Esophagus (tissue), 2 donors: ENCODE results near the gene DYNLRB1. TPM values are rescaled to one million over a fixed set of nuclear protein-coding genes. Genes with fewer than 3 reads are reported as not detected.
A peak's percentile ranks its signal among the peaks of the same experiment; 100 is the strongest.
"Not testable (repeated sequence)": the region's sequence is repeated elsewhere in the genome, so short reads cannot be mapped to it uniquely, and the experiment has no call there.

Experiments used
- H3K27ac ChIP-seq, 2 donors: one replicate each; pipeline ENCODE4 v1.5.1; 2013; ENCODE audit warnings: low read depth in 2 of 2, mild to moderate bottlenecking in 2 of 2, inconsistent platforms in 1 of 2, low read length in 1 of 2, moderate library complexity in 1 of 2
- H3K27me3 ChIP-seq, 2 donors: one replicate each; pipeline ENCODE4 v1.6.1; 2013; ENCODE audit warnings: low read length in 2 of 2, control low read depth in 1 of 2, mild to moderate bottlenecking in 1 of 2; ENCODE audit not compliant: insufficient read depth in 2 of 2, control insufficient read depth in 1 of 2
- H3K36me3 ChIP-seq, 2 donors: one replicate each; pipeline ENCODE4 v1.6.1; 2013; ENCODE audit warnings: low read length in 1 of 2; ENCODE audit not compliant: control insufficient read depth in 2 of 2, insufficient read depth in 2 of 2
- H3K4me1 ChIP-seq, 2 donors: one replicate each; pipeline ENCODE4 v1.6.1; 2013; ENCODE audit warnings: low read length in 1 of 2; ENCODE audit not compliant: control insufficient read depth in 2 of 2, insufficient read depth in 2 of 2
- H3K4me3 ChIP-seq, 2 donors: one replicate each; pipeline ENCODE4 v1.5.1; 2013; ENCODE audit warnings: low read length in 2 of 2, mild to moderate bottlenecking in 2 of 2, low read depth in 1 of 2, moderate library complexity in 1 of 2
- H3K9me3 ChIP-seq, 2 donors: one replicate each; pipeline ENCODE4 v1.6.1; 2013; ENCODE audit warnings: mild to moderate bottlenecking in 2 of 2, low read depth in 1 of 2, low read length in 1 of 2, moderate library complexity in 1 of 2; ENCODE audit not compliant: control insufficient read depth in 2 of 2, insufficient read depth in 1 of 2
- WGBS, 2 donors: extraction: QIAGEN DNeasy Blood & Tissue Kit; methylation state at CpG; one replicate each; pipeline ENCODE4 v1.1.7; 2013; 5-methylcytosine and 5-hydroxymethylcytosine counted together
- polyA plus RNA-seq, 2 donors: library from polyadenylated mRNA; stranded (reverse); fragments of 200-250 nt; gene quantifications; one replicate each; pipeline ENCODE4 v1.2.3, GENCODE V29; 2013
- donor health status: healthy with polysubstance abuse.
- donor health status: Bipolar disorder and iron deficiency.

Gene DYNLRB1
- polyA plus RNA-seq, 2 donors = 140 to 189 TPM

- not testable (repeated sequence) for H3K36me3 ChIP-seq, H3K27me3 ChIP-seq, H3K9me3 ChIP-seq, H3K4me1 ChIP-seq, H3K4me3 ChIP-seq, H3K27ac ChIP-seq
- 91 to 93% methylated on average over 7 of the region's 7 CpGs for WGBS, 2 donors
Observed at GRCh38 chr20:34518863-34519262, 2.6 kb downstream of the DYNLRB1 start.

- not testable (repeated sequence) for H3K36me3 ChIP-seq, H3K27ac ChIP-seq, H3K27me3 ChIP-seq, H3K9me3 ChIP-seq, H3K4me1 ChIP-seq, H3K4me3 ChIP-seq
- 87 to 89% methylated on average over 10 of the region's 10 CpGs for WGBS, 2 donors
Observed at GRCh38 chr20:34519841-34520240, 3.6 kb downstream of the DYNLRB1 start.

- peak overlapping the region; percentile 38 to 76 for H3K27ac ChIP-seq
- H3K36me3 ChIP-seq = peaks cover 6% of the 10 kb centered on the region in 2 donors
- H3K9me3 ChIP-seq = no peaks in the 10 kb centered on the region
- 49 to 57% methylated on average over 17 of the region's 17 CpGs for WGBS, 2 donors
- no peak overlapping the region for H3K4me3 ChIP-seq
- peaks cover 2 to 9% of the 10 kb centered on the region in 2 donors for H3K4me1 ChIP-seq
- no peaks in the 10 kb centered on the region for H3K27me3 ChIP-seq
Observed at GRCh38 chr20:34522969-34523871, 7.0 kb downstream of the DYNLRB1 start.

DNA sequence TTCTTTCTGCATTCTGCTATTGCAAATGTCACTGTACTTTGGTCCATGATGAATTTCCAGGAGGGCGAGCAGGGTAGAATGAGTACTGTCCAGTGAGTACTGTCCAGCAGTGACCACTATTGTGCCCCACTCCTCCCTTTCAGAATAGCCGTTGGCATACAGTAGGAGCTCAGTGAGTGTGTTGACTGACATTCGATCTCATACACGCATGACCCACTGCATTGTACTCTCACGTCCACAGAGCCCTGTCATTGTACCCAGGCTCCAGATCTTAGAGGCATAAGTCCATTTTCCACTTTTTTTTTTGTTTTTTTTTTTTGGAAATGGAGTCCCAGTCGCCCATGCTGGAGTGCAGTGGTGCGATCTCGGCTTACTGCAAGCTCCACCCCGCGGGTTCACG, 8.2 kb downstream of the DYNLRB1 start:
- H3K27ac ChIP-seq = peak overlapping the region in 1 of 2 donors; percentile 51
- H3K27me3 ChIP-seq = no peaks in the 10 kb centered on the region
- peaks cover 4 to 9% of the 10 kb centered on the region in 2 donors for H3K4me1 ChIP-seq
- H3K4me3 ChIP-seq = no peak overlapping the region
- H3K9me3 ChIP-seq = no peaks in the 10 kb centered on the region
- WGBS, 2 donors = 88 to 90% methylated on average over 11 of the region's 11 CpGs
- peaks cover 6 to 9% of the 10 kb centered on the region in 2 donors for H3K36me3 ChIP-seq

DNA sequence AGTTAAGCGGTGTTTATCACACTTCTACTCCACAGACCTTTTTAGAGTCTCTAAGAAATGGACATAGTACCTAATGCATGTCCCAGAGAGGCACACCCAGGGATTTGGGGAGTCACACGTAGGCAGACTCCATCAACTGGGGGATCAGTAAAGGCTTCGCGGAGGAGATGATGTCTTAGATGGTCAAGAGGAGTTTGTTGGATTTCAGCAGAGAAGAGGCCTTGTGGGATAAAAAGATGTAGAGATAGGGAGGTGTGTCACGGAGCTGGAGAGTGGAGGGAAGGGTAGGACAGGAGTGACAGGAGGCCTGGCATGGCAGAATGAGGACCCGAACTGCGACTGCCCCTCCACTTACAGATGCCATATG, 9.1 kb downstream of the DYNLRB1 start:
- Histone ChIP-seq H3K4me1 (peaks cover 4 to 9% of the 10 kb centered on the region in 2 donors), H3K4me3 (no peak overlapping the region)

DNA sequence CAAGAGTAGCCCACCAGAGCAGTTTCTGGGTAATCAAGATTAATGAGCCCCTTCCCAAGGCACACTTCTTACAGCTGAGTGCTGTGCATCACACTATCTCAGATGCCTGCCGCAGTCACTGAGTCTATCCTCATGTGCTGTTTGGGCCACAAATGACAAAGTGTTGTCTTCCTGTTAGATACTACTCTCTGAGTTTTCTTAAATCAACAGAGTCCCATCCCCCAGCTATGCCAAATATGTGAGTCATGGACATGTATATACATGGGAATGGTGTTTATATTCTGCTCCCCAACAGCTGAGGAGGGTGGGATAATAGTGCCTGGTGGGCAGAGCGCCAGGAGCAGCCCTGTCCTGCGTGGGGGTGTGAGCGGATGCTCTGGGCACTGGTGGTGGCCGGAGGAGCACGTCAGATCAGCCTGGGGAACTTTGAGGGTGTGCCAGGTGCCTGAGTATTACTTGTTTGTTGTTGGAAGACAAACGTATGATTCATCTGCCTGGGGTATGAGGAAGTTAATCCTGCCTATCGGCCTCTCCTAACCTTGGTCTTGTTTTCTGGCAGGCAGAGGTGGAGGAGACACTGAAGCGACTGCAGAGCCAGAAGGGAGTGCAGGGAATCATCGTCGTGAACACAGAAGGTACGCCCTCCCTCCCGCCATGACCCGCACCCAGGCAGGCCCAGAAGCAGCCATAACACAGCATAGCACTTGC, 9.6 kb downstream of the DYNLRB1 start:
- H3K4me3 ChIP-seq = peak overlapping the region in 1 of 2 donors; percentile 14
- 20 to 26% methylated on average over 14 of the region's 14 CpGs for WGBS, 2 donors

More for the DNA sequence above, 9.1 kb downstream of the DYNLRB1 start:
- Histone ChIP-seq H3K27ac (peak overlapping the region; percentile 87 to 96), H3K27me3 (no peaks in the 10 kb centered on the region), H3K9me3 (no peaks in the 10 kb centered on the region), H3K36me3 (peaks cover 6 to 13% of the 10 kb centered on the region in 2 donors)
- WGBS, 2 donors = 68 to 70% methylated on average over 7 of the region's 7 CpGs

GRCh38 chr20:34526466-34526865, 10.2 kb downstream of the DYNLRB1 start:
- Histone ChIP-seq H3K4me3 (peak overlapping the region in 1 of 2 donors; percentile 14), H3K27me3 (no peaks in the 10 kb centered on the region), H3K9me3 (no peaks in the 10 kb centered on the region), H3K36me3 (peaks cover 6 to 18% of the 10 kb centered on the region in 2 donors), H3K4me1 (peaks cover 4 to 9% of the 10 kb centered on the region in 2 donors), H3K27ac (peak overlapping the region; percentile 83 to 96)
- 56 to 61% methylated on average over 5 of the region's 5 CpGs for WGBS, 2 donors

More for the DNA sequence above, 9.6 kb downstream of the DYNLRB1 start:
- H3K27ac ChIP-seq = peak overlapping the region; percentile 87 to 96
- H3K4me1 ChIP-seq = peaks cover 4 to 9% of the 10 kb centered on the region in 2 donors
- no peaks in the 10 kb centered on the region for H3K9me3 ChIP-seq
- H3K36me3 ChIP-seq = peaks cover 6 to 19% of the 10 kb centered on the region in 2 donors
- no peaks in the 10 kb centered on the region for H3K27me3 ChIP-seq

- Histone ChIP-seq H3K27me3 (no peaks in the 10 kb centered on the region), H3K9me3 (no peaks in the 10 kb centered on the region), H3K4me1 (peaks cover 4 to 9% of the 10 kb centered on the region in 2 donors), H3K27ac (peak overlapping the region; percentile 74 to 83), H3K36me3 (peaks cover 6 to 17% of the 10 kb centered on the region in 2 donors), H3K4me3 (no peak overlapping the region)
- WGBS, 2 donors = 87 to 93% methylated on average over 10 of the region's 10 CpGs
Observed at GRCh38 chr20:34527016-34527415, 10.8 kb downstream of the DYNLRB1 start.

GRCh38 chr20:34528921-34529297, 12.7 kb downstream of the DYNLRB1 start:
- Histone ChIP-seq H3K36me3 (peaks cover 13 to 28% of the 10 kb centered on the region in 2 donors), H3K4me1 (peaks cover 4 to 9% of the 10 kb centered on the region in 2 donors), H3K4me3 (no peak overlapping the region), H3K9me3 (no peaks in the 10 kb centered on the region), H3K27me3 (no peaks in the 10 kb centered on the region), H3K27ac (peak overlapping the region in 1 of 2 donors; percentile 26)
- 51 to 59% methylated on average over 5 of the region's 5 CpGs for WGBS, 2 donors
